Stomach (tissue), 4 donors: Measurements from ENCODE around the gene MTG1.

Experiments
- CTCF ChIP-seq, 7 experiments: fragments of 450-650 bp in 4 of 7; fragments of 200-600 bp in 3 of 7; sonication (generic) in 3 of 7; IDR thresholded peaks; one replicate each; pipeline ENCODE4 v1.5.1; 2016 to 2019; ENCODE audit warnings: antibody characterized with exemption in 7 of 7, control low read depth in 2 of 7, mild to moderate bottlenecking in 1 of 7
- EP300 ChIP-seq: sonication (generic); formaldehyde crosslinking; IDR thresholded peaks from one replicate; pipeline ENCODE4 v1.6.1; 2017; ENCODE audit warnings: antibody characterized with exemption
- POLR2A ChIP-seq, 4 donors: fragments of 450-650 bp; IDR thresholded peaks; one replicate each; pipeline ENCODE4 v1.6.1; 2016; ENCODE audit warnings: antibody characterized with exemption in 4 of 4, control low read depth in 2 of 4, mild to moderate bottlenecking in 1 of 4, moderate library complexity in 1 of 4
- POLR2AphosphoS5 ChIP-seq, 3 donors: sonication (generic); formaldehyde crosslinking; IDR thresholded peaks; one replicate each; pipeline ENCODE4 v1.6.1; 2016; ENCODE audit warnings: antibody characterized with exemption in 3 of 3

GRCh38 chr10:133451346-133451745 lies 57.4 kb downstream of the MTG1 start:
- TF ChIP-seq CTCF (IDR thresholded peaks at IDR 0.05) (no peak), POLR2AphosphoS5 (IDR thresholded peaks at IDR 0.05) (no peak), POLR2A (IDR thresholded peaks at IDR 0.05) (no peak), EP300 (no peak)
